IMR-90 (cell line): ENCODE data around the gene FBXW5. TPM values are rescaled to one million over a fixed set of nuclear protein-coding genes. Genes with fewer than 3 reads are reported as not detected.

ENCODE experiments used
- ATAC-seq: fragments of 200-7000 bp; cut with Tn5 transposase; 2 replicates; pipeline ENCODE4 v1.9.1; 2020; ENCODE audit warnings: low read depth, mild to moderate bottlenecking, moderate library complexity
- BruUV-seq: library from RNA; stranded (reverse); fragments of 400-500 nt; replicated peaks from 2 replicates; lab custom pipeline; 2021; lab: Mats Ljungman, UMichigan
- CTCF ChIA-PET: fragments of 300-600 bp; formaldehyde crosslinking; extraction: SDS; loops from one replicate; lab custom pipeline; 2021; ENCODE audit warnings: antibody characterized with exemption; lab: Yijun Ruan, JAX
- POLR2A ChIA-PET: fragments of 300-600 bp; sonication (Branson Sonifier 250); formaldehyde crosslinking; loops from one replicate; lab custom pipeline; 2022; ENCODE audit warnings: antibody characterized with exemption; ENCODE audit not compliant: unreplicated experiment; lab: Charles Lee
- DNase-seq: peaks from one replicate; pipeline ENCODE4 v3.0.0; 2013
- H2AFZ ChIP-seq: replicated peaks from 2 replicates; pipeline ENCODE3; 2013; ENCODE audit warnings: low read length, mild to moderate bottlenecking; ENCODE audit not compliant: poor library complexity
- H2AK5ac ChIP-seq: 2 replicates; pipeline ENCODE4 v1.6.1; 2013; ENCODE audit warnings: low read depth, low read length, inconsistent platforms
- H2AK9ac ChIP-seq: replicated peaks from 2 replicates; pipeline ENCODE3; 2013; ENCODE audit warnings: mild to moderate bottlenecking, low read depth, low read length, moderate library complexity; ENCODE audit not compliant: poor library complexity
- H2BK120ac ChIP-seq: 2 replicates; pipeline ENCODE4 v1.6.1; 2013; ENCODE audit warnings: low read depth, low read length, inconsistent platforms
- H2BK15ac ChIP-seq: 3 replicates; pipeline ENCODE4 v1.6.1; 2013; ENCODE audit warnings: low read depth, low read length, inconsistent platforms
- H2BK20ac ChIP-seq: 2 replicates; pipeline ENCODE4 v1.6.1; 2013; ENCODE audit warnings: low read depth, mild to moderate bottlenecking, inconsistent platforms, low read length, moderate library complexity
- H2BK5ac ChIP-seq: 2 replicates; pipeline ENCODE4 v1.6.1; 2013; ENCODE audit warnings: mild to moderate bottlenecking, low read depth, low read length, inconsistent platforms; ENCODE audit not compliant: poor library complexity, severe bottlenecking
- H3K14ac ChIP-seq: replicated peaks from 2 replicates; pipeline ENCODE4 v1.6.1; 2013; ENCODE audit warnings: low read depth, low read length, inconsistent platforms
- H3K18ac ChIP-seq: 2 replicates; pipeline ENCODE4 v1.6.1; 2013; ENCODE audit warnings: low read depth, low read length, control low read depth
- H3K23ac ChIP-seq: 2 replicates; pipeline ENCODE4 v1.6.1; 2013; ENCODE audit warnings: low read depth, low read length, inconsistent platforms
- H3K27ac ChIP-seq: 2 replicates; pipeline ENCODE4 v1.5.1; 2013; ENCODE audit warnings: mild to moderate bottlenecking, control low read depth, low read length; ENCODE audit not compliant: insufficient read depth
- H3K27me3 ChIP-seq: 2 replicates; pipeline ENCODE4 v1.6.1; 2013; ENCODE audit warnings: low read length; ENCODE audit not compliant: control insufficient read depth, insufficient read depth
- H3K36me3 ChIP-seq: 2 replicates; pipeline ENCODE4 v1.6.1; 2013; ENCODE audit warnings: low read length, mixed read lengths; ENCODE audit not compliant: control insufficient read depth, insufficient read depth
- H3K4ac ChIP-seq: 2 replicates; pipeline ENCODE4 v1.6.1; 2013; ENCODE audit warnings: low read depth, low read length, inconsistent platforms
- H3K4me1 ChIP-seq: 2 replicates; pipeline ENCODE4 v1.6.1; 2013; ENCODE audit warnings: low read length, mixed read lengths; ENCODE audit not compliant: control insufficient read depth, insufficient read depth
- H3K4me2 ChIP-seq: 2 replicates; pipeline ENCODE4 v1.6.1; 2013; ENCODE audit warnings: low read depth, mild to moderate bottlenecking, control low read depth, low read length, moderate library complexity
- H3K4me3 ChIP-seq: 2 replicates; pipeline ENCODE4 v1.5.1; 2013; ENCODE audit warnings: low read depth, mild to moderate bottlenecking, control low read depth, low read length, moderate library complexity; ENCODE audit not compliant: insufficient read depth
- H3K56ac ChIP-seq: 2 replicates; pipeline ENCODE4 v1.6.1; 2013; ENCODE audit warnings: low read length, inconsistent platforms; ENCODE audit not compliant: insufficient read depth; ENCODE audit errors: extremely low read depth
- H3K79me1 ChIP-seq, 2 experiments: 2 replicates each; pipeline ENCODE4 v1.6.1; 2013; ENCODE audit warnings: low read length in 2 of 2, inconsistent platforms in 1 of 2, low read depth in 1 of 2
- H3K9ac ChIP-seq: 2 replicates; pipeline ENCODE4 v1.6.1; 2013; ENCODE audit warnings: low read depth, low read length, control low read depth
- H3K9me1 ChIP-seq: 2 replicates; pipeline ENCODE4 v1.6.1; 2013; ENCODE audit warnings: low read length, inconsistent platforms; ENCODE audit not compliant: insufficient read depth
- H3K9me3 ChIP-seq: 2 replicates; pipeline ENCODE4 v1.6.1; 2013; ENCODE audit warnings: low read length; ENCODE audit not compliant: control insufficient read depth, insufficient read depth
- H4K20me1 ChIP-seq: 2 replicates; pipeline ENCODE4 v1.6.1; 2013; ENCODE audit warnings: low read length, inconsistent platforms; ENCODE audit not compliant: insufficient read depth
- H4K5ac ChIP-seq: 2 replicates; pipeline ENCODE4 v1.6.1; 2013; ENCODE audit warnings: mild to moderate bottlenecking, low read depth, low read length, control low read depth
- H4K8ac ChIP-seq, 2 experiments: 2 replicates each; pipeline ENCODE4 v1.6.1; 2013; ENCODE audit warnings: low read depth in 2 of 2, low read length in 2 of 2, control low read depth in 1 of 2, inconsistent platforms in 1 of 2
- H4K91ac ChIP-seq: 2 replicates; pipeline ENCODE4 v1.6.1; 2013; ENCODE audit warnings: low read depth, low read length, inconsistent platforms; ENCODE audit not compliant: insufficient read depth
- CEBPB ChIP-seq: IDR thresholded peaks from 2 replicates; pipeline ENCODE4 v1.6.1; 2012; ENCODE audit warnings: low read depth, low read length, improper control_type of control experiment
- ELK1 ChIP-seq: fragments of 150-350 bp; IDR thresholded peaks from 2 replicates; pipeline ENCODE4 v1.6.1; 2016; ENCODE audit warnings: low read depth, mild to moderate bottlenecking, low read length, moderate library complexity, borderline replicate concordance
- FOS ChIP-seq: fragments of 150-350 bp; IDR thresholded peaks from 2 replicates; pipeline ENCODE4 v1.6.1; 2016; ENCODE audit warnings: low read depth, low read length
- MXI1 ChIP-seq: IDR thresholded peaks from 2 replicates; pipeline ENCODE4 v1.6.1; 2012; ENCODE audit warnings: low read depth, mild to moderate bottlenecking, low read length, moderate library complexity, borderline replicate concordance
- NFE2L2 ChIP-seq: fragments of 150-350 bp; IDR thresholded peaks from 2 replicates; pipeline ENCODE4 v1.6.1; 2016; ENCODE audit warnings: low read depth, mild to moderate bottlenecking, low read length
- POLR2A ChIP-seq: IDR thresholded peaks from 2 replicates; pipeline ENCODE4 v1.6.1; 2012; ENCODE audit warnings: mild to moderate bottlenecking, low read depth, low read length
- RAD21 ChIP-seq: IDR thresholded peaks from 2 replicates; pipeline ENCODE4 v1.6.1; 2012; ENCODE audit warnings: low read length, improper control_type of control experiment
- RCOR1 ChIP-seq: IDR thresholded peaks from 2 replicates; pipeline ENCODE4 v1.6.1; 2012; ENCODE audit warnings: mild to moderate bottlenecking, low read length, improper control_type of control experiment; ENCODE audit not compliant: insufficient replicate concordance
- WGBS, 2 experiments: methylation state at CpG; one replicate each; pipeline versions ENCODE4 v1.1.5 to v1.1.7; 2013; ENCODE audit warnings: missing lambda C conversion rate in 2 of 2; ENCODE audit not compliant: insufficient read length in 1 of 2; ENCODE audit errors: extremely low coverage in 2 of 2; 5-methylcytosine and 5-hydroxymethylcytosine counted together
- dilution Hi-C: fragments of 300-500 bp; cut with HindIII; formaldehyde crosslinking; loops from one replicate; pipeline ENCODE4 v1.14.3; 2018; ENCODE audit warnings: low sequenced_read_pairs; ENCODE audit not compliant: unreplicated experiment
- in situ Hi-C: fragments of 300-500 bp; cut with MboI; formaldehyde crosslinking; loops from 3 replicates; pipeline ENCODE4 v1.14.3; 2019; ENCODE audit warnings: low sequenced_read_pairs, inconsistent platforms, mixed read lengths
- intact Hi-C: fragments of 100-400 bp; cut with micrococcal nuclease; formaldehyde crosslinking; loops from 2 replicates; pipeline ENCODE4 v1.10.0; 2022
- polyA plus RNA-seq, 3 experiments: library from polyadenylated mRNA; depleted of rRNA; stranded (reverse); fragments of >200 nt; gene quantifications; 2 replicates each; pipeline ENCODE4 v1.2.3, GENCODE V29; 2012; ENCODE audit warnings: low replicate concordance in 1 of 3
- total RNA-seq: library from RNA; depleted of rRNA; stranded (reverse); fragments of >200 nt; gene quantifications from 2 replicates; pipeline ENCODE4 v1.2.3, GENCODE V29; 2012

Gene FBXW5
- total and polyA plus RNA-seq, 2 of the 4 experiments (the other 2 are of a cell fraction) = 65.1 to 80.2 TPM

- no TSS peak for BruUV-seq
- Histone ChIP-seq H4K8ac (no peak overlapping the region), H2BK15ac (no peak overlapping the region), H4K91ac (no peak overlapping the region), H3K4me2 (no peak overlapping the region), H3K27ac (no peak overlapping the region), H3K14ac (no peak overlapping the region), H4K20me1 (peaks cover 8% of the 10 kb centered on the region), H2AK5ac (no peak overlapping the region), H3K4ac (no peak overlapping the region), H2AK9ac (peak overlapping the region; percentile 55), H3K9me1 (peaks cover 4% of the 10 kb centered on the region; the same call in 1 of the 2 replicates), H3K9me3 (no peaks in the 10 kb centered on the region), H2BK5ac (no peak overlapping the region), H2AFZ (no peak overlapping the region), H3K4me3 (no peak overlapping the region), H3K79me1 (peaks cover 13 to 38% of the 10 kb centered on the region in 2 experiments; a peak in 3 of 4 replicates), H3K4me1 (no peaks in the 10 kb centered on the region), H4K5ac (no peak overlapping the region), H3K27me3 (no peaks in the 10 kb centered on the region), H3K23ac (no peak overlapping the region), H2BK120ac (no peak overlapping the region), H2BK20ac (no peak overlapping the region), H3K56ac (no peak overlapping the region), H3K18ac (no peak overlapping the region), H3K9ac (no peak overlapping the region), H3K36me3 (peaks cover 42% of the 10 kb centered on the region)
- intact Hi-C loops (no loop called here), in situ Hi-C loops (no loop called here), dilution Hi-C loops (no loop called here)
- POLR2A ChIA-PET = no interaction called here
- TF ChIP-seq FOS (no peak), RAD21 (no peak), RCOR1 (no peak), ELK1 (no peak), CEBPB (no peak), POLR2A (no peak), MXI1 (no peak), NFE2L2 (no peak)
- CTCF ChIA-PET = interaction anchor here (0.7 to 1.4 kb wide), 2 partner anchors 10 to 11 kb away, joined by 3 to 5 read pairs; no protein-coding TSS in a partner anchor
- ATAC-seq = no peak
- no peak for DNase-seq
- 87% methylated on average over 3 of the region's 15 CpGs; no CpG with 5 or more reads in 1 of the 2 experiments for WGBS, 2 experiments
Observed at GRCh38 chr9:136937186-136938001, 7.1 kb downstream of the FBXW5 start.
